Body of pancreas (tissue), 4 donors: ENCODE data around the gene RAX2.

ENCODE experiments used
- POLR2A ChIP-seq, 3 donors: fragments of 450-650 bp; IDR thresholded peaks; one replicate each; pipeline ENCODE4 v1.6.1; 2016; ENCODE audit warnings: antibody characterized with exemption in 3 of 3, mild to moderate bottlenecking in 2 of 3
- TF ChIP-seq, protein P1 (sequence below), 7 experiments: fragments of 450-650 bp in 4 of 7; fragments of 200-600 bp in 3 of 7; sonication (generic) in 3 of 7; IDR thresholded peaks; one replicate each; pipeline ENCODE4 v1.5.1; 2016 to 2019; ENCODE audit warnings: antibody characterized with exemption in 7 of 7

DNA sequence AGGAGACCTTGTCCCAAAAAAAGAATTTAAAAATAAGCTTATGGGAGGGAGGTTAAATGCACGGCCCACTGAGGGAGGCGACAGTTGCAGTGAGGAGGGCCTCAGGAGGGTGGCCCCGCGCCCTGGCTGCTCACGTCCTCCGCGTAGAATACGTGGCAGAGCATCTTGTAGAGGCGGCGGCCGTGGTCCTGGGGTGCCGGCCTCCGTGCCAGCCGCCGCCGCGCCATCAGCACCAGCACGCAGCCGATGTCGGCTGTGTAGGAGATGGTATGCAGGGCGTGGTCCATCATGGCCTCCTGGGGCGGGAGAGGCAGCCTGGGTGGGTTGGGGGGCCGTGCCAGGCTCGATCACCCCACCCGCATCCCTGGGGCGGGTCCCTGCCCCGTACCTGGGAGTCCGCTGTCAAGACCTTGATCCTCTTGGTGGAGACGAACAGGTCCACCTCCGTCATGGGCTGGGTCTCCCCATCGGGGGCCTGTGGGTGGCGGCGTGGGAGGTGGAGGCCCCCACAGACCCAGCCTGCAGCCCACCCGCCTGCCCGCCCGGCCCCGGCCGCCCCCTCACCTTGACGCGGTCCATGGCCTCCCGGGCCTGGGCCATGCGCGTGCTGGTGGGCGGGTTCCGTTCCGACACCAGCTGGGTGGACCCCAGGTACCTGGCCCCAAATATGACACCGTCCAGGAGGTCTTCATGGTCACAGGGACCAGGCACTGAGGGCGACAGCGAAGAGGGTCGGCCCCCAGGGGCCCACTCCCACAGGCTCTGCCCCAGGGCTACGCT is 18.2 kb downstream of the RAX2 start:
- no peak for TF ChIP-seq POLR2A (IDR thresholded peaks at IDR 0.05)
- TF ChIP-seq, protein P1, sequence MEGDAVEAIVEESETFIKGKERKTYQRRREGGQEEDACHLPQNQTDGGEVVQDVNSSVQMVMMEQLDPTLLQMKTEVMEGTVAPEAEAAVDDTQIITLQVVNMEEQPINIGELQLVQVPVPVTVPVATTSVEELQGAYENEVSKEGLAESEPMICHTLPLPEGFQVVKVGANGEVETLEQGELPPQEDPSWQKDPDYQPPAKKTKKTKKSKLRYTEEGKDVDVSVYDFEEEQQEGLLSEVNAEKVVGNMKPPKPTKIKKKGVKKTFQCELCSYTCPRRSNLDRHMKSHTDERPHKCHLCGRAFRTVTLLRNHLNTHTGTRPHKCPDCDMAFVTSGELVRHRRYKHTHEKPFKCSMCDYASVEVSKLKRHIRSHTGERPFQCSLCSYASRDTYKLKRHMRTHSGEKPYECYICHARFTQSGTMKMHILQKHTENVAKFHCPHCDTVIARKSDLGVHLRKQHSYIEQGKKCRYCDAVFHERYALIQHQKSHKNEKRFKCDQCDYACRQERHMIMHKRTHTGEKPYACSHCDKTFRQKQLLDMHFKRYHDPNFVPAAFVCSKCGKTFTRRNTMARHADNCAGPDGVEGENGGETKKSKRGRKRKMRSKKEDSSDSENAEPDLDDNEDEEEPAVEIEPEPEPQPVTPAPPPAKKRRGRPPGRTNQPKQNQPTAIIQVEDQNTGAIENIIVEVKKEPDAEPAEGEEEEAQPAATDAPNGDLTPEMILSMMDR (IDR thresholded peaks at IDR 0.05), result no peak
